GM19372 (cell line): ENCODE measurements around the gene DUSP8.
A peak's percentile ranks its signal among the peaks of the same experiment; 100 is the strongest.

Experiments used
- ATAC-seq: cut with Tn5 transposase; IDR thresholded peaks from one replicate; pipeline ENCODE4 v1.9.1; 2021; ENCODE audit warnings: mild to moderate bottlenecking, low read depth, moderate library complexity; ENCODE audit not compliant: unreplicated experiment

DUSP8 gene

DNA sequence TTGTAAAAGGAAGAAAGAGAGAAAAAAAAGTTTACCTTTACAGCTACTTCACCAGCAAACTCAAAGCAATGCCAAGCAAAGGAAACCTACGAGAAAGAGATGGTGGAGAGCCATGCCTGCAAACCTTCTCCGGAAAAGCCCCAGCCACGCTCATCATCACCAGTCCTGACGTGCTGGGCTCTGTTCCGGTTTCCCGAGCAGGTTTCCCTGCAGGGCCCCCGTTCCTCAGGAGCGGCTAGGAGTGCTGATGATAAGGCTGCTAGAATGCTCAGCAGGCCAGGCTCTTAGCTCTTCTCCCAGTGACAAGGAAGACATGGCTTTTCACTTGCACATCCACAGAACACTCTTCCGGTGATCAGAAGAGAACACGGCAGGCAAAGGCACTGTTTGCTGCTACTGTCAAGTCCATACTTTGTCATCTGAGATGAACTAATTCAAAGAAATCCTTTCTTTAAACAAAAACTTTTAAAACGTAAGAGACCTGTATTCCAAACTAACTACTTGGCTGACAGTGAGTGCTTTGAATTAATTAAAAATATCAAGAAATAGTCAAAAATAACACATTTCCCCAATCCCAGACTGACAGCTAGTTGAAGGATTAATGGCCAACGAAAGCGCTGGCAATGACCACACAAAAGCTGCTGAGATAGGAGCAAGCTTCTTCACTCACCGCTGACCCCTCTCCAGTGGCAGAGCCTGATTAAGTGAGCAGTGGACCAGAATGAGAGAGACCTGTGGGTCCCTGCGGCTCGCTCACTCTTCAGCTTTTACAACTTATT is 35.8 kb downstream of the DUSP8 start:
- ATAC-seq: no peak

- no peak for ATAC-seq
Observed at GRCh38 chr11:1534682-1535081, 37.4 kb downstream of the DUSP8 start.

DNA sequence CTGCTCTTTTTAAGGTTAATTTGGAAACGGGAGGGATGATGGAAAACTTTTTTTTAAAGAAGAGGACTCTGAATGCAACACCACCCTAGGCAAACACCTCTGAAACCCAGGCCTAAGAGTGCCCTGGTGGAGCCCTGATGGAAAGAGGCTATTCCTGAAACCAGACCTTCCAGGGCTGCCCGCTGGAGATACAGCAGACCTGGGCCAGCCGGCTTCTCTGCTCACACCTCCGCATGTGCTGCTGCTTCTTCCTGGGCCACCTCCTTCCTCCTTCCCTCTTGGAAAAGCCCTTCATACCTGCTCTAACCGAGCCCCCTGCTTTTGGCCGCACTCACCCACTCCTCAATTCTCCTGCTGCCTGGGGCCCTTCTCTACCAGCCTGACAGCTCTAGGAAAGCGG is 37.9 kb downstream of the DUSP8 start:
- ATAC-seq: no peak

GRCh38 chr11:1533342-1533725 is 38.7 kb downstream of the DUSP8 start:
- ATAC-seq: no peak

GRCh38 chr11:1532606-1533341 is 39.3 kb downstream of the DUSP8 start:
- ATAC-seq: no peak

DNA sequence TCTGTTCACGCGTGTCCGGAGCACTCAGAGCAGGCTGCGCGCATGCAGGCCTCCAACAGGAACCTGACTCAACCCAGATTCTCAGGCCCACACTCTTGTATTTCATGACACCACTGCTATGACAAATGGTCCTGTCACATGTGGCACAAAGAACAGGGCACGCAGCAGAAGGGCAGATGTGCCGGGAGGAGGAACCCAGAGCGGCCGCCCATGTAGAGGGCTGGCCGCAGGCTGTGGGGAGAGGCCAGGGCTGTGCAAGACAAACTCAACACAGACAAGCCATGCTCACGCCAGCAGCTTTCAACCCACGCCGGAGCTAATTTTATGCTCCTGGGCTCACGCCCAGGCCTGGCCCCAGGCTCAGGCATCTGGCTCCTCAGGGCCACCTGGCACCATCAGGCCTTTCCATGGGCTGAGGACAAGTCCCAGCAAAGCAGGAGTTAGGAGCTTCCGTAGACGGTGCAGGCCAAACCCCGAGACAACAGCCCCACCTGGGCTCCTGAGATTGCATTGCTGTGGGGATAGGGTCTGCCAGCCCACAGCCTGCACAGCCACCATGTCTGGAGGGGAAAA is 40.0 kb downstream of the DUSP8 start:
- ATAC-seq: no peak

DNA sequence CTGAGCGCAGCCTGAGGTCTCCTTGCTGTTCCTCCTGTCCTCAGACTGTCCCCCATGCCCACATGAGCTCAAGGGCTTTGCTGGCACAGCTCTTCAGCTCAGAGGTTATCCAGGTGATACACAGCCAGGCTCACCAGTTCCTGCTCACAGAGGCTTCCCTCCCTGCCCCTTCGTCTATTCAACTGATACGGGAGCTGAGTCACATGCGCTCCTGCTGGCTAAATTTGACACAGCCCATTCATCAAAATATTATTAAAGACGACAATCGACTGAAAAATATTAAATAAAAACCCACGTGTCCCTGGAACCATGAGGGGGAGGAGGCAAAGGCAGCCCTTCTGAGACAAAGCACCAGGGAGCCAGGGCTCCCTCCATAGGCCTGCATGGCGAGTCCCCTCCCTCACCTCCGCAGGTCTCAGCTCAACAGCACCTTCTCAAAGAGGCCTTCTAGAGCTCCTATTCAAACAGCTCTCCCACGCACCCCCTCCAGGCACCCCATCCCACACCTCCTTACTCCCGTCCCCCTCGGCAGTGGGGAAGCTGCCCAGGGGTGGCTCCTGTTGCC is 40.5 kb downstream of the DUSP8 start:
- no peak for ATAC-seq

DNA sequence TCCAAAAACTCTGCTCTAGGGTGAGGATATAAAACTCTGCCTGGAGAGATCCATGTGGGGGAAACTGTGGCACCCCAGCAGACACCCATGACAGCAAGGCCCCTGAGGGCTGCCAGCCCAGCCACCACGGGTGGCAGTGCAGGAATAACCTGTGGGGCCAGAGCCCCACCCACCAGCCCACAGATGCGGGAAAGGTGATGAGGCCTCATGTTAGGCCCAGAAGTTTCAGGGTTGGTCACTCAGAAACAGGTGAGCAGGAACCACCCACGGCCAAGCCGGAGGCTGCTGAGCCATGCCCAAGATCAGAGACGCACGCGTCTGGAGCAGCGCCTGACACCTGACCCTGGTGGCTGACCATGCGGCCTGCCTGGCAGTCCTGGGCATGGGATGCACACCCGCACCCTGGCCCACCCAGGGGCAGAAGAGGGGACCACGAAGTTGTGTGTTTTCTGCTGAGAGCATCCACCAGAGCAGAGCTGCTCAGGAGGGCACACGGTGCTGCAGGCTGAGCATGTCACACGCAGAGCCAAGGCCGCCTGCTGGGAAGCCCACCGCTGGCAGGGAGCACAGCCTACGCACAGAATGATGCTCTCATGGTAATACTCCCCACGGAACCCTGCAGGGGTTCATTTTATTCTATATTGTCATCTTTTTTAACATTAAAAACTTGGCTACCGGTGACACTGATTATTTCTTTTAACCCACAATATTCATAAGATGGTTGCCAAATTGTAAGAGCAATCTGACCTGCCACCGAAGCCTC is 41.2 kb downstream of the DUSP8 start:
- no peak for ATAC-seq

- ATAC-seq: no peak
Observed at GRCh38 chr11:1529774-1530173, 42.3 kb downstream of the DUSP8 start.

- ATAC-seq: no peak
Observed at GRCh38 chr11:1529286-1529685, 42.8 kb downstream of the DUSP8 start.

DNA sequence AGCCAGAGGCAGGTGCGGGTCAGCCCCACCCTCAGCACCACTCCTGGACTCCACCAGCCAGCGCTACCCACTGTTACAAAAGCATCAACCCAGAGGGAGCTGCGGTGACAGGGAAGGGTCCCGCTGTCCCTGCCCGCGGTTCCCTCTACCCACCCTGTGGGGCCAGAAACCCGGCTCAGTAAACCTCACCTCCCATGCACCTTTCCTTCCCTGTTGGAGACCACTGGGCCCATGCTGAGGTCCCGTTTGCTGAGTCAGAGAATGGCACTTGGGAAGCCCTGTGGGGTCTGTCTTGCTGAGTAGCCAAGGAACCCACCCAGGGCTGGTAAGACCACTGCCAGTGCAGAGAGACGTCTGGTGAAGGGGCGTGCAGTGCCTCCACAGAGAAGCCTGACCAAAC is 43.4 kb downstream of the DUSP8 start:
- no peak for ATAC-seq

- no peak for ATAC-seq
Observed at GRCh38 chr11:1526785-1527184, 45.3 kb downstream of the DUSP8 start.

DNA sequence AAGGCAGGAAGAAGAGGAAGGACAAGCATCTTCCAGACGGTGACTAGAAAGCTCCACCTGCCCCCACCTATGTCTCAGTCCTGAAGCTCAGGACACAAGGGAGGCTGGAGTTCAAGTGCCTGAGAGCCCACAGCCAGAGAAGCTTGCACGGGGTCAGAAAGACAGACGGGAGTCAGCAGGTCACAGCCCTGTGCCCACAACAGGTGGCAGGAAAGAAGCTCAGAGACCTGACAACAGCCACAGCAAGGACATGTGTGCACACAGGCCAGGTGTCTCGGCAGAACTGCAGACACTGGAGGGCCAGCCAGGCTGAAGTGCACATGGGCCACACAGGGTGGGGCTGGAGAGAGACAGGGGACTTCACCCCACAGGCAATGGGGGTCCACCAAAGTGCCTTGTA is 48.3 kb downstream of the DUSP8 start:
- no peak for ATAC-seq

DNA sequence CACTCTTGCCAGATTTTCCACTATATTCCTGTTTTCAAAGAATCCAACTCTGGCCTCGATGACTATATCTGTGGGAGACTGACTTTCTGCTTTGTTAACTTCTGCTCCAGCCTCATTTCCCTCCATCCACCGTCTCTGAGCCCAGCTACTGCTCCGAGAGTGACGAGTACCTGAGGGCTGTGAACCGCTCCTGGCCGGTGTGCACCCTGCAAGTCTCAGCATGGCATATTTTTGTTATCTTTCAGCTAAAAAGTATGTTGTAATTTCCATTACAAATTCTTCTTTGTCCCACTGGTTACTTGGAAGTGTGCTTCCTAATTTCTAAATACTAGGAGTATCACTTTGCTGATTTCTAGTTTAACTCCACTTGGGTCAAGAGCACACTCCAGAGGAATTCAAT is 49.0 kb downstream of the DUSP8 start:
- ATAC-seq: no peak

GRCh38 chr11:1522081-1522424 is 50.0 kb downstream of the DUSP8 start:
- ATAC-seq: peak; percentile 30

DNA sequence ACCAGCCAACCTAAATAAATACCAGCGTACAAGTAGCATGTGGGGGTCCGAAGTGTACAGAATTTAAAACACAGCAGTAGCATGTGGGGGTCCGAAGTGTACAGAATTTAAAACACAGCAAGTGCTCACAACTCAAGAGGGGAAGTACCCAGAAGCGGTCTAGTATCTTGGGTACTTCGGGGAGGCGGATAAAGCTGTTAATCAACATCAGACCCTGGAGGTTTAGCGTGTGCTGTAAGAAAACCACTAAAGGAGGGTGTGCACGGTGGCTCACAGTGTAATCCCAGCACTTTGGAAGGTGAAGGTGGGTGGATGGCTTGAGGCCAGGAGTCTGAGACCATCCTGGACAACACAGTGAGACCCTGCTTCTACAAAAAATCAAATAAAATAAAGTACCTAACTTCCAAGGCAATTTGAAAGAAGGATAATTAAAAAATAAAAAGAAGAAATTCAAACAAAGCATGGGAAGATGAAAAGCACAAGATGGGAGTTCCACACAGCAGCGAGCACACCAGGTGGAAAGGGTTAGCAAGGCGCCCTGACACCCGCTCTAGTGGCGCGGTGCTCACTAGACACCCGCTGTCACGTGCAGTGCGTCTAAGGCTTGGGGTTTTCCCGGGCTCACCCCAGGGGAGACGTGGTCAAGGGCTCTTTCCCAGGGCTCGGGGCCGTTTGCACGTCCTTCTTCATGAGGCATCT is 50.5 kb downstream of the DUSP8 start:
- ATAC-seq: peak; percentile 80

DNA sequence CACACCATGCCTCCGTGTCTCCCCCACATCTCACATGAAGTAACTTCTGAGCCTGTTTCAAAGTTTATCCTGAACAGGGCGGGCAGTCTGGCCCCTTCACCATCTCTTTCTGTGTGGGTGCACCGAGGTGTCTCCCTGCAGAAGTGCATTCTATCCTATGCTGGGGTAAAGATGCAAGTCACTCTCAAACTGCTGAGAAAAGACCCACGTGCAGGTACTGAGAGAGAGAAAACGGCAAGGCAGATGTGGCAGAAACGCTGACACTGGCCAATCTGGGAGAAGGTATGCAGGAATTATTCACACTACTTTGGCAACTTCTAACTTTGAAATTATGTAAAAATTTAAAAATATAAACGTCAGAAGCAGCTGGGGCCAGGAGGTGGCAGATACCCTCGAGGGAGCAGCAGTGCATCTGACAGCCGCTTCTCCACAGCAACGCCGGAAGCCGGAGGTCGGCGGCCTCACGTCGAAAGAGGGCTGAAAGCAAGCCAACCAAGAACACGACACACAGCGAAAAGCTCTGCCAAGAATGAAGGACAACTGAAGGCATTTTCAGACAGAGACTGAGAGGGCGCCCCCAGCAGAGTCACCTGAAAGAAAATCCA is 51.3 kb downstream of the DUSP8 start:
- no peak for ATAC-seq

- ATAC-seq: no peak
Observed at GRCh38 chr11:1520209-1520662, 51.8 kb downstream of the DUSP8 start.
